H1 (cell line): ENCODE data around the gene ZNF292. TPM values are rescaled to one million over a fixed set of nuclear protein-coding genes. Genes with fewer than 3 reads are reported as not detected.

Experiments
- EZH2 ChIP-seq: fragments of 200-600 bp; sonication (generic); IDR thresholded peaks from 2 replicates; pipeline ENCODE4 v1.7.1; 2012; ENCODE audit warnings: low read depth, mild to moderate bottlenecking, moderate library complexity, low read length, inconsistent platforms; ENCODE audit not compliant: severe bottlenecking
- KDM1A ChIP-seq: fragments of 200-600, 300-600 bp; sonication (generic); IDR thresholded peaks from 2 replicates; pipeline ENCODE4 v1.7.1; 2016; ENCODE audit warnings: mild to moderate bottlenecking, low read length, borderline replicate concordance
- NANOG ChIP-seq: IDR thresholded peaks from 2 replicates; pipeline ENCODE4 v1.6.1; 2011; ENCODE audit warnings: low read length, low read depth, mild to moderate bottlenecking, inconsistent platforms; ENCODE audit not compliant: insufficient read depth, poor library complexity, severe bottlenecking
- POLR2AphosphoS5 ChIP-seq: IDR thresholded peaks from 2 replicates; pipeline ENCODE4 v1.6.1; 2011; ENCODE audit warnings: low read depth, low read length
- RNF2 ChIP-seq: fragments of 200-900, 300-1000 bp; sonication (generic); IDR thresholded peaks from 2 replicates; pipeline ENCODE4 v1.7.1; 2016; ENCODE audit warnings: borderline replicate concordance, low read depth, mild to moderate bottlenecking, antibody characterized with exemption, low read length; ENCODE audit not compliant: poor library complexity, severe bottlenecking; ENCODE audit errors: missing control alignments
- SIN3A ChIP-seq, 2 experiments: IDR thresholded peaks in 1 of 2; conservative IDR thresholded peaks in 1 of 2; 2 replicates each; pipeline ENCODE4 v1.6.1; 2011 to 2012; ENCODE audit warnings: low read length in 2 of 2, improper control_type of control experiment in 1 of 2, low read depth in 1 of 2, mild to moderate bottlenecking in 1 of 2
- SRF ChIP-seq: IDR thresholded peaks from 2 replicates; pipeline ENCODE4 v1.6.1; 2011; ENCODE audit warnings: mild to moderate bottlenecking, low read depth, low read length, moderate library complexity
- polyA plus RNA-seq, 7 experiments: library from polyadenylated mRNA; depleted of rRNA in 3 of 7; stranded (reverse) in 5 of 7; unstranded in 2 of 7; fragments of >200 nt in 5 of 7; fragments of 200-250 nt in 2 of 7; gene quantifications; 1 replicate in 5 of 7; 2 replicates in 1 of 7; 4 replicates in 1 of 7; pipeline versions ENCODE4 v1.2.1 to v1.2.3, GENCODE V29; 2011 to 2013; ENCODE audit warnings: missing spikeins in 2 of 7, mixed read lengths in 2 of 7
- total RNA-seq: library from RNA; stranded (reverse); fragmentation: NEBNext Ultra II Directional; extraction: Animal tissue kit (Norgen Biotek cat#: 25700); gene quantifications from 2 replicates; pipeline ENCODE4 v1.2.1, GENCODE V29; 2021

ZNF292 gene
- total and polyA plus RNA-seq, 2 of the 8 experiments (the other 6 are each of a cell fraction or from before 2014, with no cell fraction given): 6.8 to 44.2 TPM

- TF ChIP-seq SIN3A (conservative IDR thresholded peaks at IDR 0.05 in 1 of 2, IDR thresholded peaks at IDR 0.05 in 1 of 2; ENCODE audit: low read depth in 1 of 2, low read length in 2 of 2) (no peak), NANOG (no peak), EZH2 (no peak), POLR2AphosphoS5 (no peak), SRF (no peak), KDM1A (no peak), RNF2 (no peak)
These were observed 27.0 kb downstream of the ZNF292 start (continued) for GRCh38 chr6:87182321-87182720.
